H1 (cell line): ENCODE measurements around the gene ZNF446. TPM values are rescaled to one million over a fixed set of nuclear protein-coding genes. Genes with fewer than 3 reads are reported as not detected.

ENCODE experiments used
- CTCF ChIA-PET: fragments of 300-600 bp; sonication (Branson Sonifier 250); formaldehyde crosslinking; loops from one replicate; lab custom pipeline; 2021; ENCODE audit not compliant: partially characterized antibody; lab: Charles Lee
- POLR2A ChIA-PET: fragments of 300-600 bp; sonication (Branson Sonifier 250); formaldehyde crosslinking; loops from one replicate; lab custom pipeline; 2021; ENCODE audit warnings: inconsistent platforms; ENCODE audit not compliant: partially characterized antibody; lab: Charles Lee
- DNase-seq, 2 experiments: peaks; one replicate each; pipeline versions ENCODE4 v3.0.0 to v3.0.0-alpha.2; 2010 to 2022; ENCODE audit warnings: low spot score in 2 of 2, low read depth in 1 of 2, mixed read lengths in 1 of 2
- FAIRE-seq: peaks from 2 replicates; lab custom pipeline; 2011; peaks lifted over from hg19 to GRCh38; lab: Jason Lieb, UNC
- H2AFZ ChIP-seq: 2 replicates; pipeline ENCODE4 v1.8.1; 2012; ENCODE audit warnings: low read length, inconsistent platforms
- H2AK5ac ChIP-seq: 2 replicates; pipeline ENCODE4 v1.6.1; 2013; ENCODE audit warnings: low read depth, low read length
- H2BK120ac ChIP-seq: replicated peaks from 2 replicates; pipeline ENCODE3; 2013; ENCODE audit warnings: low read depth, low read length, inconsistent platforms
- H2BK12ac ChIP-seq: 2 replicates; pipeline ENCODE4 v1.6.1; 2013; ENCODE audit warnings: low read depth, low read length
- H2BK15ac ChIP-seq: 2 replicates; pipeline ENCODE4 v1.6.1; 2013; ENCODE audit warnings: low read length
- H2BK20ac ChIP-seq: 2 replicates; pipeline ENCODE4 v1.6.1; 2013; ENCODE audit warnings: low read length
- H2BK5ac ChIP-seq: 2 replicates; pipeline ENCODE4 v1.6.1; 2013; ENCODE audit warnings: low read depth, low read length
- H3K14ac ChIP-seq: 2 replicates; pipeline ENCODE4 v1.6.1; 2013; ENCODE audit warnings: inconsistent platforms; ENCODE audit not compliant: insufficient read length
- H3K18ac ChIP-seq: 2 replicates; pipeline ENCODE4 v1.6.1; 2013; ENCODE audit warnings: low read length; ENCODE audit errors: extremely low read depth
- H3K23ac ChIP-seq: 2 replicates; pipeline ENCODE4 v1.6.1; 2013; ENCODE audit warnings: inconsistent platforms; ENCODE audit not compliant: insufficient read length
- H3K23me2 ChIP-seq: 2 replicates; pipeline ENCODE4 v1.6.1; 2013; ENCODE audit warnings: low read depth, low read length
- H3K27ac ChIP-seq: 2 replicates; pipeline ENCODE4 v1.6.1; 2011; ENCODE audit warnings: low read depth, low read length, inconsistent platforms
- H3K27me3 ChIP-seq, 4 experiments: replicated peaks in 1 of 4; 1 replicate in 1 of 4; 2 replicates in 3 of 4; pipeline versions ENCODE4 v1.6.1 to v1.8.1; 2011 to 2013; ENCODE audit warnings: low read length in 3 of 4, mild to moderate bottlenecking in 3 of 4, inconsistent platforms in 2 of 4, mixed read lengths in 2 of 4, moderate library complexity in 1 of 4; ENCODE audit not compliant: control insufficient read depth in 3 of 4, insufficient read depth in 3 of 4; ENCODE audit errors: extremely low read depth in 1 of 4
- H3K36me3 ChIP-seq, 4 experiments: 2 replicates each; pipeline versions ENCODE4 v1.6.1 to v1.8.1; 2011 to 2013; ENCODE audit warnings: mild to moderate bottlenecking in 4 of 4, low read length in 3 of 4, moderate library complexity in 2 of 4, control low read depth in 1 of 4, inconsistent platforms in 1 of 4; ENCODE audit not compliant: insufficient read depth in 4 of 4, control insufficient read depth in 2 of 4
- H3K4ac ChIP-seq: replicated peaks from 2 replicates; pipeline ENCODE3; 2013; ENCODE audit warnings: low read length, low read depth, mixed read lengths, inconsistent platforms; ENCODE audit not compliant: insufficient read length
- H3K4me1 ChIP-seq, 4 experiments: replicated peaks in 1 of 4; 1 replicate in 1 of 4; 2 replicates in 3 of 4; pipeline versions ENCODE4 v1.6.1 to v1.8.1; 2011 to 2013; ENCODE audit warnings: low read length in 3 of 4, inconsistent platforms in 2 of 4, mixed read lengths in 1 of 4; ENCODE audit not compliant: insufficient read depth in 4 of 4, control insufficient read depth in 3 of 4
- H3K4me2 ChIP-seq, 2 experiments: 2 replicates each; pipeline versions ENCODE4 v1.6.1 to v1.8.1; 2011 to 2013; ENCODE audit warnings: low read depth in 2 of 2, low read length in 2 of 2, control low read depth in 1 of 2, inconsistent platforms in 1 of 2, mild to moderate bottlenecking in 1 of 2; ENCODE audit not compliant: insufficient read depth in 1 of 2
- H3K4me3 ChIP-seq, 4 experiments: fragments of 200-600, 300-600 bp in 1 of 4; sonication (generic), shearing (Covaris generic), sonication (Bioruptor Twin) in 1 of 4; 2 replicates each; pipeline versions ENCODE4 v1.5.1 to v1.8.1; 2011 to 2016; ENCODE audit warnings: low read length in 4 of 4, low read depth in 3 of 4, control low read depth in 2 of 4, inconsistent platforms in 2 of 4, mild to moderate bottlenecking in 2 of 4, mixed read lengths in 1 of 4, moderate library complexity in 1 of 4; ENCODE audit not compliant: insufficient read depth in 2 of 4; ENCODE audit errors: extremely low read depth in 1 of 4
- H3K56ac ChIP-seq: replicated peaks from 2 replicates; pipeline ENCODE3; 2013; ENCODE audit warnings: low read depth, mild to moderate bottlenecking, mixed read lengths, low read length, inconsistent platforms; ENCODE audit not compliant: insufficient read length
- H3K79me1 ChIP-seq: 2 replicates; pipeline ENCODE4 v1.6.1; 2013; ENCODE audit warnings: low read depth, low read length, control low read depth
- H3K79me2 ChIP-seq, 2 experiments: 2 replicates each; pipeline versions ENCODE4 v1.6.1 to v1.8.1; 2012 to 2013; ENCODE audit warnings: low read length in 2 of 2, mild to moderate bottlenecking in 2 of 2, inconsistent platforms in 1 of 2; ENCODE audit not compliant: insufficient read depth in 2 of 2, control insufficient read depth in 1 of 2
- H3K9ac ChIP-seq, 4 experiments: replicated peaks in 1 of 4; 1 replicate in 1 of 4; 2 replicates in 3 of 4; pipeline versions ENCODE4 v1.6.1 to v1.8.1; 2011 to 2013; ENCODE audit warnings: low read depth in 3 of 4, low read length in 3 of 4, control low read depth in 2 of 4, mild to moderate bottlenecking in 2 of 4, moderate library complexity in 2 of 4, inconsistent platforms in 1 of 4; ENCODE audit errors: extremely low read depth in 1 of 4
- H3K9me3 ChIP-seq, 2 experiments: 2 replicates each; pipeline versions ENCODE4 v1.6.1 to v1.8.1; 2012 to 2013; ENCODE audit warnings: mild to moderate bottlenecking in 2 of 2, moderate library complexity in 2 of 2, control low read depth in 1 of 2, inconsistent platforms in 1 of 2, low read depth in 1 of 2, low read length in 1 of 2, mixed read lengths in 1 of 2; ENCODE audit not compliant: insufficient read depth in 2 of 2
- H4K20me1 ChIP-seq, 2 experiments: replicated peaks in 1 of 2; 2 replicates each; pipeline versions ENCODE3 to v1.8.1; 2011 to 2013; ENCODE audit warnings: inconsistent platforms in 2 of 2, low read length in 2 of 2, mild to moderate bottlenecking in 1 of 2; ENCODE audit not compliant: insufficient read depth in 2 of 2, control insufficient read depth in 1 of 2
- H4K5ac ChIP-seq: 2 replicates; pipeline ENCODE4 v1.6.1; 2013; ENCODE audit warnings: low read length, low read depth, mixed read lengths, inconsistent platforms; ENCODE audit not compliant: insufficient read length
- H4K8ac ChIP-seq: 2 replicates; pipeline ENCODE4 v1.8.0; 2013; ENCODE audit warnings: mild to moderate bottlenecking, moderate library complexity, low read length, inconsistent platforms; ENCODE audit not compliant: insufficient read depth; ENCODE audit errors: extremely low read depth
- H4K91ac ChIP-seq: replicated peaks from 2 replicates; pipeline ENCODE3; 2013; ENCODE audit warnings: low read length, mixed read lengths, inconsistent platforms; ENCODE audit not compliant: insufficient read length
- ZNF274 ChIP-seq: IDR thresholded peaks from 2 replicates; pipeline ENCODE4 v1.7.0; 2012; ENCODE audit warnings: low read length, borderline replicate concordance; ENCODE audit errors: extremely low read depth
- polyA plus RNA-seq, 7 experiments: library from polyadenylated mRNA; depleted of rRNA in 3 of 7; stranded (reverse) in 5 of 7; unstranded in 2 of 7; fragments of >200 nt in 5 of 7; fragments of 200-250 nt in 2 of 7; gene quantifications; 1 replicate in 5 of 7; 2 replicates in 1 of 7; 4 replicates in 1 of 7; pipeline versions ENCODE4 v1.2.1 to v1.2.3, GENCODE V29; 2011 to 2013; ENCODE audit warnings: missing spikeins in 2 of 7, mixed read lengths in 2 of 7
- total RNA-seq: library from RNA; stranded (reverse); fragmentation: NEBNext Ultra II Directional; extraction: Animal tissue kit (Norgen Biotek cat#: 25700); gene quantifications from 2 replicates; pipeline ENCODE4 v1.2.1, GENCODE V29; 2021

Gene ZNF446
- total and polyA plus RNA-seq, 2 of the 8 experiments (the other 6 are each of a cell fraction or from before 2014, with no cell fraction given): 4.1 to 5.5 TPM

DNA sequence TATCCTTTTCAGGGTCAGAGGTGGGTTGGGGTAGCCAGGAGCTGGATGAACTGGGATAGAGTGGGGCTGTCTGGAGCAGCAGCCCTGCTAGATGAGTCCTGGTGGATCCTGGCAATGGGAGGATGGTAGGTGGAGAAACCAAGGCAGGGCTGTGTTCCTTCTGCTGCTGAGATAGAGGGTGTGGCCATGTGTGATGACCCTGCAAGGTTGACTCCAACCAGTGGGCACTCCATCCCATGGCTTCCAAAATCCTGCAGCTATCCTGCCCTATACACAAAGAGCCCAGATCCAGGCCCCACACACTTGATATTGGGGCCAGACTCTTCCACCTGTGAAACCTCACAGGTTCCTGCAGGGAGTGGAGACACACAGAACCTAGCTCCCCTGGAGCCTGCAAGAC, 2.4 kb upstream of the ZNF446 start:
- Histone ChIP-seq H3K27me3 (peaks cover 0 to 3% (median 0%) of the 10 kb centered on the region in 4 experiments; a peak in 3 of 7 replicates), H3K36me3 (peaks cover 2 to 7% (median 4%) of the 10 kb centered on the region in 4 experiments; a peak in 5 of 8 replicates), H3K9ac (no peak overlapping the region), H4K5ac (no peak overlapping the region), H3K23me2 (peaks cover 14% of the 10 kb centered on the region), H3K27ac (no peak overlapping the region), H3K4me1 (peaks cover 0 to 6% (median 5%) of the 10 kb centered on the region in 4 experiments; a peak in 6 of 7 replicates), H2AK5ac (no peak overlapping the region), H4K20me1 (peaks cover 6 to 7% of the 10 kb centered on the region in 2 experiments), H2BK12ac (no peak overlapping the region; the same call in 1 of the 2 replicates), H3K4ac (no peak overlapping the region), H2BK15ac (no peak overlapping the region), H3K14ac (no peak overlapping the region), H4K91ac (no peak overlapping the region)
- CTCF ChIA-PET: interaction anchor here (1.6 kb wide), 1 partner anchor 107 kb away, joined by 4 read pairs; no protein-coding TSS in a partner anchor
- TF ChIP-seq ZNF274: no peak
- TF ChIP-seq, all 59 proteins: peak for 0
- no peak overlapping the region for H2BK120ac ChIP-seq
- POLR2A ChIA-PET: interaction anchor here (0.9 to 1.1 kb wide), 3 partner anchors 16 to 70 kb away, joined by 3 to 4 read pairs (median 4); partner anchors contain the start of gene TRIM28
- H4K8ac ChIP-seq: no peak overlapping the region; the same call in 1 of the 2 replicates
- H2BK5ac ChIP-seq: no peak overlapping the region
- H3K9me3 ChIP-seq: no peaks in the 10 kb centered on the region
- H3K4me2 ChIP-seq: no peak overlapping the region
- no peak overlapping the region for H3K18ac ChIP-seq
- no peak overlapping the region for H2AFZ ChIP-seq
- FAIRE-seq (no peak), DNase-seq (no peak)
- H3K4me3 ChIP-seq: no peak overlapping the region
- no peak overlapping the region for H2BK20ac ChIP-seq
- H3K23ac ChIP-seq: no peak overlapping the region
- H3K79me1 ChIP-seq: no peaks in the 10 kb centered on the region
- H3K56ac ChIP-seq: no peak overlapping the region
- no peaks in the 10 kb centered on the region for H3K79me2 ChIP-seq
